ENCODE results near the gene TRMT61A.
A peak's percentile ranks its signal among the peaks of the same experiment; 100 is the strongest.

The TRMT61A gene

DNA sequence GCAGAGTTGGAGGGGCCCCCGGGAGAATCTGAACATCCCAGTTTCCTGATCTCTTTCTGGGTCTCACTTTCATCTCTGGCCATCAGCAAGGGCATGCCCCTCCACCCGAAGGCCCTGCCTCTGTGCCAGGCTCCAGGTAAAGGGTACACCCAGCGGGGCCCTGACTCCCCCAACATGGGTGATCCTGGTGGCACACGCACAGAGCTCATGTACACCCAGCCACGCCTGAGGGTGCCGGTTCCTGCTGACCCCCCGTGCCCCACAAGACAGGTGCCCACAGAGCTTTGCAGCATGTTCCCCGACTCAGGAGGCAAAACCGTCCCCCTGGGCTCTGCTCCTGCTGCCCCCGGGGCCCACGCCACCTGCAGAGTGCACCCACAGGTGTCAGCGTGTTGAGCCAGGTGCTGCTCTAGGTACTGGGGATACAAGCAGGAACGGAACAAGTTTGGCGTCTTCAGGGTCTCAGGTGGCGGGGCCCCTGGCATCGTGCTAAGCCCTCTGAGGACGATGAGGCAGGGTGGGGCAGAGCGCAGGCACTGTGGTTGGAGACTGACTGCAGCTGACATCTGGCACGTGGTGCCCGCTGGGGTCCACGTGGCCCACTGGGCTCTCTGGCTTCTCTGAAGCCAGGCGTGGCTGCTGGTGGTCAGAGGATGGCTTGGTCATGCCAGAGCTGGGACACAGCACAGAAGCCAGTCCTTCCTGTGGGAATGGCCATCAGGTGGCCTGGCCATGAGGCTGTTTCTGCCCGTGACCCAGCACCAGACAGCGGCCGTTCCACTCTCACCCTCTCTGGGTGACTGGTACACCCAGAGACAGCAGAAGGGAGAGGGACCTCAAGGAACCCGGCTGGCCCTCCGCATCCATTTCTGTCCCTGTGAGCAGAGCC lies 19.7 kb downstream of the TRMT61A start:
- DNase-seq (ENCODE audit: low read depth) = no peak

GRCh38 chr14:103549361-103550311 lies 20.6 kb downstream of the TRMT61A start:
- DNase-seq (ENCODE audit: low read depth) = no peak

- DNase-seq (ENCODE audit: low read depth) = no peak
Measured at GRCh38 chr14:103550451-103551337, 21.7 kb downstream of the TRMT61A start.

DNA sequence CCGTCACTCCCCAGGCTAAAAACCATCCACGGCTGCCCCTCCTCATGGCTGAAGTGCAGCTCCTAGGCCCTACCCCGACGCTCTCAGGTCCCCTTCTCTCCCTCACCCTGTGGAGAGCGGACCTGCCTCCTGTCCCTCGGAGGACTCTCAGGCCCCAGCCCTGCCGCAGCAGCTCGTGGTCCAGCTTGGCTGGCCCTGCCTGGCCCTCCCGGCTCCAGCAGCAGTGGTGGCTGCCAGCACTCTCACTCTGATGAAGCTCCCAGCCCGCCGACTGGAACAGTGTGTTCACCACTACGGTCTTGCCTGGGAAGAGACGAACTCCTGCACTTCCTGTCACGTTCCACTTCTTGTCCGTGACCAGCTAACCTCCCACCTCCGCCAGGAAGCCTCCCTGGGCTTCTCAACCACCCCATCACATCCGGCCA lies 22.4 kb downstream of the TRMT61A start:
- no peak for DNase-seq (ENCODE audit: low read depth)

GRCh38 chr14:103552011-103552845 lies 23.2 kb downstream of the TRMT61A start:
- DNase-seq (ENCODE audit: low read depth) = no peak

DNA sequence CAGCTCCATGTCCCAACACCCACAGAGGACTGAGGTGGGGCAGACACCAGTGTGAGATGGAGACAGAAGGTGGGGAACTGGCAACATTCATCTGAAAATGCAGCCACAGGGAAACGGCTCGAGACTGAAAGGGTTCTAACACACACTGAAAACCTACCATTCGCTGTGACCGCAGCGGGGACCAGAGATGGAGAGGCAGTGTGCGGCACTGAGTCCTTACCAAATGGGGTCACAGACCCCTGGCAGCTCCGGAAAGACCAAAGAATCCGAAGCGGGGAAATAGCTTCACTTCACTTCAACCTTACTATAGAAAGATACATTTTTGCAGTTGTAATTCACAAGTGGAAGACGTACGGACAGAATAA lies 23.8 kb downstream of the TRMT61A start:
- DNase-seq (ENCODE audit: low read depth) = no peak

DNA sequence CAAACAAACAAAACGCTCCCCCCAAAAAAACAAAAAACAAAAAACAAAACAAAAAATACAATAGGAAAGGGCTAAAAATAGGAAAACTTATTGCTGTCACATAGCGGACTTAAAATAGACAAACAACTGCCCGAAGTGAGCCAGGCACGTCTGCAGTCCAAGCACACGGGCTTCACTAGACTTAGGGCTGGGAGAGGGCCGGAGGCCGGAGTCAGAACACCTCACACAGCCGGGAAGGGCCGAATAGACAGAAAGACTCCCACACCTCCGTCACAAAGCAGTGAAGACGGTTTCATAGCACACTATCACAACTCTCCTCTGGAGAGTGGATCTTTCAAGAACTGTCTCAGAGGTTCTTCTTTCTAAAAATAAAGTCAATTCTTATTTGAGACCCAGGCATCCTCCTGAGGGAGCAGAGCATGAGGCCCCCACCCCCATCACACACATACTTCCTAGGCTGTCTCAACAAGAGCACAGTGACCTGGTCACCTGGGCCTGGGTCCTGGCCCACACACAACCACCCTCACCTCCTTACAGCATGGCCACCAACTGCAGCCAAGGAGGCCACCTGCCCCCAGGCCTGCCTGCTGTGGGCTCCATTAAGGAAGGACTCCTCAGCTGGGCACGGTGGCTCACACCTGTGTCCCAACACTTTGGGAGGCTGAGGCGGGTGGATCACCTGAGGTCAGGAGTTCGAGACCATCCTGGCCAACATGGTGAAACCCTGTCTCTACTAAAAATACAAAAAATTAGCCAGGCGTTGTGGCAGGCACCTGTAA lies 26.8 kb downstream of the TRMT61A start:
- DNase-seq (ENCODE audit: low read depth) = no peak

DNA sequence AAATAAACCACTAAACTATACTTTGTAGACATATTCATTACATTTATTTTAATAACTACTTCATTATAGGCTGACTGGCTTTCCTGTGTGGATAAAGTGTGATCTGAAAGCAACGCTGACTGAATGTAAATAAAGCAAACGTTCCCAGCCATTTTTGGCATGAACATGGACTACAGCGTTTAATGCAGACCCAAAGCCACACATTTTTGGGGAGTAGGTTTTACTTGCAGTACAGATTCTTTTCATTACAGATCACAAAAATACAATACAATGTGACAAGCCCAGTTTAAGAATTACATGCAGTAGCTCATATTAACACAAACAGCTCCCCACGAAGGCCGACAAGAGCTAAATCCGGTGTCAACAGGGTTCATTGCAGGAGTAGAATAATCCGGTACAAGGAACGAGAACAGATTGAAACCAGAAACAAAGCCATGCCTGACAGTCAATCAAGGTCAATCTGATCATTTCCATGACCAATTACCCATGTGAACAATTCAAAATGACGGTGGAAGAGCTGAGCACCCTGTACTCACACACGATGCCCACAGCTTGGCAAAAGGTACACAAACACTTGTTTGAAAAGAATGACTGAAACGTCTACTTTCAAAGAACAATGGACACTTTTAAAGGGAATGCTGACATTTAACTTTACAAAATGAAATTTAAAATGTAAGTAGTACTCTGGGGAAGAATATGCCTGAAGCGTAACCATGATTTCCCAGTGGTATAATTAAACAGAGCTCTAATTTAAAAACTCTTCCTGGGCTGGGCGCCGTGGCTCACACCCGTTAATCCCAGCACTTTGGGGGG lies 28.2 kb downstream of the TRMT61A start:
- no peak for DNase-seq (ENCODE audit: low read depth)

DNA sequence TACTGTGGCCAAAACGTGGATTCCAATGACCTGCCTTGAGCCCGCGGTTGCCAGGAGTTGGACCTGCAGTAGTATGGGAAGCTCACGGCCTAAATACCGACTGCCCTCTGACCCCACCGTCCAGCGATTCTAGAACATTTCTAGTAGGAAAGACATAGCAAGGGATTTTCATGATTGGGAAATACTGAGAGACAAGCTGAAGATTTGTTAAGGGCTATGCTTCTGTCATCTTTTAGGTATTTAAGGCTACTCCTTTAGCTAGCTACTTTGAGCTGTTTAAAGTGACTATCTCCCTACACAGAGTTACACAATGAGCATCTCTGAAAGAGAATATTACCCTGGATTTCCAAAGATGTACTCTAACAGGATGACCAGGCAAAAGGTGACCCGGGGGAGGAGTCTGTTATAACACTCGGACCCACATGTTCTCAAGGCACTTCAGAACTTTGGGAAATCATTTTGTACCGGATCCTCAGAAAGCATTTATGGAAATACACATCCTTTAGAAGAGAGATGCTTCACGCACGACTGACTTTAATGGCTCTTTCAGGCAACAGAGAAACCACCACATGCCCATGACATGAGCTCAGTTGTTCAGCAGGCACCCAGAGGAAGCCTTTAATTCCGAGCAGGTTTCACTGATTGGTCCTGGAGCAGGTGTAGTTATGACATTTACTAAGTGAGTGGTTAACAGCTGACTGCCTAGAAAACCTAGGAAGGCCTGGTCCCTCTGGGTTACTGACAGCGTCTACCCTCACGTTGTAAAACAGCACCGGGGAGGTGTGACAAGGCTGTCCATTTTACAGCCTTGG lies 29.3 kb downstream of the TRMT61A start:
- no peak for DNase-seq (ENCODE audit: low read depth)

- no peak for DNase-seq (ENCODE audit: low read depth)
Measured at GRCh38 chr14:103559766-103560165, 30.8 kb downstream of the TRMT61A start.

DNA sequence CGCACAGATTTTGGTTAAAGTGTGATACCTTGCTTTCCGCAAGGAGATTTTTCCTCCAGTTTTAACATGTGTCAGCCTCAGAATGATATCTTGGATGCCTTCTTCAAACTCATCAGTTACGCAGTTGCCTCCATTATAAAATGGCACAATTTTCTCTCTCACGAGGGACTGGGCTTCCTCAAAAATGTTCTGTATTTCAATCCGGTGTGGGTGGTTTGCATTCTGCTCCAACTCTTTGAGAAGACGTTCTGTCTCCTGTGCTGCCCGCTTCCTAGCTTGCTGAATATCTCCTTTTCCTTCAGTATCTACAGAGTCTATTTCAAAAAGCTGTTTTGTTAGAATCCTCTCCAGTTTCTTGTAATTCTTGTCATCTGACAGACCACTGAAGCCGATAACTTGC lies 31.7 kb downstream of the TRMT61A start:
- no peak for DNase-seq (ENCODE audit: low read depth)

DNA sequence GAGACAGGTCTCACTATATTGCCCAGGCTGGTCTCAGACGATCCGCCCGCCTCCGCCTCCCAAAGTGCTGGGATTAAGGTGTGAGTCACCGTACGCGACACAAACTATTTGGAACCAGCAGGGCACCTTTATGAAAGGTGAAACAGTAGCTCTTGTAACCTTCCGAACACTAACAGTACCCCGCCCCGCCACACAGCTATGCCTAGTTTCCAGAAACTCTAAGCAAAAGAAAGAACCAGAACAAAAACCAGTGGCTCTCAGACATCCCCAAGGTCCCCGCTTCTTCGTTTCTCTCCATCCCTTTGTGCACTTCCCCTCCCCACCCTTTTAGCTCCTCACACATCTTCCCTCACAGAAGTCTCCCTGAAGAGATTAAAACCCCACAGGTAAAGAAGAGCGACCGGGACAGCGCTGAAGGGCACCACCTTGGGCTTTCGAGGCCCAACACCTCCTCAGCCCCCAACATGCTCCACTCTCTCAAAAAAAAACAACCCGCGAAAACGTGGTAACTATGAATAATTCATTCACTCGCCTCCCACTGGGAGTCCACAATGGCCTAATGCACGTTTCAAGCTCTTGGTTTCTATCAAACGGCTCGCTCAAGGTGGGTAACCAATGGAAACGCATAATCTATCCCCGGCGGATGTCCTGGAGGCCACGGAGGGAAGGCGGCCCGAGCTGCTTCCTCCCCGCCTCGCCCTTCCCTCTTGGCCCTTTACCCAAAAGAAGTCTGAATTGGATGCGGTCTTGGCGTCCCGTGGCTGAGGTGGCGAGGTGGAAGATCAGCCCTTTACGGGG lies 32.6 kb downstream of the TRMT61A start:
- peak; percentile 16 for DNase-seq (ENCODE audit: low read depth)

- no peak for DNase-seq (ENCODE audit: low read depth)
Measured at GRCh38 chr14:103562179-103562428, 33.1 kb downstream of the TRMT61A start.

DNA sequence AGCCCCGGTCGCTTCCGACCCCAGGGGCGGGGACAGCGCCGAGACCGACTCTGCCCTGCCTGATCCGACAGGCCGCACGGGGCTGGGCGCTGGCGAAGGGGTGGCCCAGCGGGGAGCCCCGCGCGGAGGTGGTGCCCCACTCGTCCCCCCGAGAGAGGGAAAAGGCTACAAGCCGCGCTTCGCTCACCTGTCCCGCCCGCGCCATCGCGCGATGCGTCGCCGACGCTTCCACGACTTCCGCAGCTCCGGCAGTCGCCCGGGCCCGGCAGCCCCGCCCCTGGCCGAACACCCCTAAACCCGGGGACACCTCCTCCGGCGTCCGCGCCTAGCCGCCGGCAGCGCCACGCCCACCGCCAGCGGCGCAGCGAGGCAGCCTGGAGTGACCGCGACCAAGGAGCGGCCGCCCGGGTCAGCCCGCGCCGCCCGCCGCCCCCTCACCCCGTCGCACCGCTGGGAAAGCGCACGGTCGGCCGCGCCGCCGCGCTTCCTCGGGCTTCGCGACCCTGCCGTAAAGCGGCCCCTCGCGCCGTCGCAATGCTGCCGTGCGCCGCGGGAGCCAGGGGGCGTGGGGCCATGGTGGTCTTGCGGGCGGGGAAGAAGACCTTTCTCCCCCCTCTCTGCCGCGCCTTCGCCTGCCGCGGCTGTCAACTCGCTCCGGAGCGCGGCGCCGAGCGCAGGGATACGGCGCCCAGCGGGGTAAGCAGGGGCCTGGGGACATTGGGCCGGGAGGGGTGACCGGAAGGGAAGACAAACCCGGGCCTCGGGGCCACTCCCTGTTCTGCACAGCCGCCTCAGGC lies 33.6 kb downstream of the TRMT61A start, which contains the start of the genes BAG5 and COA8:
Gene BAG5 (minus strand): TSS at position 229 of the 797 bp plus-strand sequence. CDS start 1,493 bp downstream, outside the sequence.
Gene COA8 (plus strand): TSS at position 532 of the 797 bp plus-strand sequence. CDS start 42 bp downstream, at position 574.
- DNase-seq (ENCODE audit: low read depth) = peak; percentile 79

DNA sequence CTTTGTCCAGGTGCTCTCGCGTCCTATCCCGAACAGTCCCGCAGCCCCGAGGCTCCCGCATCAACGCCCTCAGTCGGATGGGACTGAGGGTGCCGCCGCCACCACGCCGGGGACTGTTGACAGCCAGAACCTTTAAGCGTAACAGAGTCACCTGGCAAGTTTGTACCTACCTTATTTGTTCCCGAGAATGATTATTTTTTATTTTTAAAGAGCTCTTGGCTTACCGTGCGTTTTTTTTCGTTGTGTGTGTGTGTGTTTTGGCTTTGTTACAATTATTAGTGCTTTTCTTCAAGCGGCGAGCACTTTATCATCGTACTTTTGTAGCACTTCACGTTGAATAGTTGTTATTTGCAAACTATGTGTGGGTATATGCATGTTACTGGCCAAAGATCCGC lies 34.2 kb downstream of the TRMT61A start:
- no peak for DNase-seq (ENCODE audit: low read depth)

DNA sequence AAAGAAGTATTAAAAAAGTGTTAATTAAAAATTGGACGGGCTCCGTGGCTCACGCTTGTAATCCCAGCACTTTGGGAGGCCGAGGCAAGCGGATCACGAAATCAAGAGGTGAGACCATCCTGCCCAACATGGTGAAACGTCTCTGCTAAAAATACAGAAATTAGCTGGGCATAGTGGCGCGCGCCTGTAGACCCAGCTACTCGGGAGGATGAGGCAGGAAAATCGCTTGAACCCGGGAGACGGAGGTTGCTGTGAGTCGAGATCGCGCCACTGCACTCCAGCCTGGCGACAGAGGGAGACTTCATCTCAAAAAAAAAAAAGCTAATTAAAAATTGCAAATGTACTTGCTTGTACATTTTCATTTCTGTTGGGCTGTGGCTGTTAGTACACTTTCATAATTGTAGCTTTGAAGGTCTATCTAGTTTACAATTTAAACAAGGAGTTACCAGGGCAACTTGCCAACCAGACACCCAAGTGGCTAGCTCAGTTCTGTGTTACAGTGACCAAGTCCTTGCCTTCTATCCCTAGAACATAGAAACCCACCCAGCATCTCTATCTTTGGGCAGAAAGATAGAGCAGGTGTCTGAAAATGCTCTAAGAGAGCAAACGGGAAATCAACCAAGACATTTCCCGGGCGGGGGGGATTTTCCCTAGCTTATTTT lies 35.0 kb downstream of the TRMT61A start:
- no peak for DNase-seq (ENCODE audit: low read depth)
